IMR-90 (cell line): ENCODE data around the gene IL18RAP. TPM values are rescaled to one million over a fixed set of nuclear protein-coding genes. Genes with fewer than 3 reads are reported as not detected.

ENCODE experiments used
- ATAC-seq: fragments of 200-7000 bp; cut with Tn5 transposase; 2 replicates; pipeline ENCODE4 v1.9.1; 2020; ENCODE audit warnings: low read depth, mild to moderate bottlenecking, moderate library complexity
- BruUV-seq: library from RNA; stranded (reverse); fragments of 400-500 nt; replicated peaks from 2 replicates; lab custom pipeline; 2021; lab: Mats Ljungman, UMichigan
- CTCF ChIA-PET: fragments of 300-600 bp; formaldehyde crosslinking; extraction: SDS; loops from one replicate; lab custom pipeline; 2021; ENCODE audit warnings: antibody characterized with exemption; lab: Yijun Ruan, JAX
- POLR2A ChIA-PET: fragments of 300-600 bp; sonication (Branson Sonifier 250); formaldehyde crosslinking; loops from one replicate; lab custom pipeline; 2022; ENCODE audit warnings: antibody characterized with exemption; ENCODE audit not compliant: unreplicated experiment; lab: Charles Lee
- DNase-seq: peaks from one replicate; pipeline ENCODE4 v3.0.0; 2013
- H2AFZ ChIP-seq: replicated peaks from 2 replicates; pipeline ENCODE3; 2013; ENCODE audit warnings: low read length, mild to moderate bottlenecking; ENCODE audit not compliant: poor library complexity
- H2AK5ac ChIP-seq: 2 replicates; pipeline ENCODE4 v1.6.1; 2013; ENCODE audit warnings: low read depth, low read length, inconsistent platforms
- H2AK9ac ChIP-seq: replicated peaks from 2 replicates; pipeline ENCODE3; 2013; ENCODE audit warnings: mild to moderate bottlenecking, low read depth, low read length, moderate library complexity; ENCODE audit not compliant: poor library complexity
- H2BK120ac ChIP-seq: 2 replicates; pipeline ENCODE4 v1.6.1; 2013; ENCODE audit warnings: low read depth, low read length, inconsistent platforms
- H2BK15ac ChIP-seq: 3 replicates; pipeline ENCODE4 v1.6.1; 2013; ENCODE audit warnings: low read depth, low read length, inconsistent platforms
- H2BK20ac ChIP-seq: 2 replicates; pipeline ENCODE4 v1.6.1; 2013; ENCODE audit warnings: low read depth, mild to moderate bottlenecking, inconsistent platforms, low read length, moderate library complexity
- H2BK5ac ChIP-seq: 2 replicates; pipeline ENCODE4 v1.6.1; 2013; ENCODE audit warnings: mild to moderate bottlenecking, low read depth, low read length, inconsistent platforms; ENCODE audit not compliant: poor library complexity, severe bottlenecking
- H3K14ac ChIP-seq: replicated peaks from 2 replicates; pipeline ENCODE4 v1.6.1; 2013; ENCODE audit warnings: low read depth, low read length, inconsistent platforms
- H3K18ac ChIP-seq: 2 replicates; pipeline ENCODE4 v1.6.1; 2013; ENCODE audit warnings: low read depth, low read length, control low read depth
- H3K23ac ChIP-seq: 2 replicates; pipeline ENCODE4 v1.6.1; 2013; ENCODE audit warnings: low read depth, low read length, inconsistent platforms
- H3K27ac ChIP-seq: 2 replicates; pipeline ENCODE4 v1.5.1; 2013; ENCODE audit warnings: mild to moderate bottlenecking, control low read depth, low read length; ENCODE audit not compliant: insufficient read depth
- H3K27me3 ChIP-seq: 2 replicates; pipeline ENCODE4 v1.6.1; 2013; ENCODE audit warnings: low read length; ENCODE audit not compliant: control insufficient read depth, insufficient read depth
- H3K36me3 ChIP-seq: 2 replicates; pipeline ENCODE4 v1.6.1; 2013; ENCODE audit warnings: low read length, mixed read lengths; ENCODE audit not compliant: control insufficient read depth, insufficient read depth
- H3K4ac ChIP-seq: 2 replicates; pipeline ENCODE4 v1.6.1; 2013; ENCODE audit warnings: low read depth, low read length, inconsistent platforms
- H3K4me1 ChIP-seq: 2 replicates; pipeline ENCODE4 v1.6.1; 2013; ENCODE audit warnings: low read length, mixed read lengths; ENCODE audit not compliant: control insufficient read depth, insufficient read depth
- H3K4me2 ChIP-seq: 2 replicates; pipeline ENCODE4 v1.6.1; 2013; ENCODE audit warnings: low read depth, mild to moderate bottlenecking, control low read depth, low read length, moderate library complexity
- H3K4me3 ChIP-seq: 2 replicates; pipeline ENCODE4 v1.5.1; 2013; ENCODE audit warnings: low read depth, mild to moderate bottlenecking, control low read depth, low read length, moderate library complexity; ENCODE audit not compliant: insufficient read depth
- H3K56ac ChIP-seq: 2 replicates; pipeline ENCODE4 v1.6.1; 2013; ENCODE audit warnings: low read length, inconsistent platforms; ENCODE audit not compliant: insufficient read depth; ENCODE audit errors: extremely low read depth
- H3K79me1 ChIP-seq, 2 experiments: 2 replicates each; pipeline ENCODE4 v1.6.1; 2013; ENCODE audit warnings: low read length in 2 of 2, inconsistent platforms in 1 of 2, low read depth in 1 of 2
- H3K9ac ChIP-seq: 2 replicates; pipeline ENCODE4 v1.6.1; 2013; ENCODE audit warnings: low read depth, low read length, control low read depth
- H3K9me1 ChIP-seq: 2 replicates; pipeline ENCODE4 v1.6.1; 2013; ENCODE audit warnings: low read length, inconsistent platforms; ENCODE audit not compliant: insufficient read depth
- H3K9me3 ChIP-seq: 2 replicates; pipeline ENCODE4 v1.6.1; 2013; ENCODE audit warnings: low read length; ENCODE audit not compliant: control insufficient read depth, insufficient read depth
- H4K20me1 ChIP-seq: 2 replicates; pipeline ENCODE4 v1.6.1; 2013; ENCODE audit warnings: low read length, inconsistent platforms; ENCODE audit not compliant: insufficient read depth
- H4K5ac ChIP-seq: 2 replicates; pipeline ENCODE4 v1.6.1; 2013; ENCODE audit warnings: mild to moderate bottlenecking, low read depth, low read length, control low read depth
- H4K8ac ChIP-seq, 2 experiments: 2 replicates each; pipeline ENCODE4 v1.6.1; 2013; ENCODE audit warnings: low read depth in 2 of 2, low read length in 2 of 2, control low read depth in 1 of 2, inconsistent platforms in 1 of 2
- H4K91ac ChIP-seq: 2 replicates; pipeline ENCODE4 v1.6.1; 2013; ENCODE audit warnings: low read depth, low read length, inconsistent platforms; ENCODE audit not compliant: insufficient read depth
- BHLHE40 ChIP-seq: fragments of 150-350 bp; IDR thresholded peaks from 2 replicates; pipeline ENCODE4 v1.6.1; 2016; ENCODE audit warnings: mild to moderate bottlenecking, low read depth, low read length
- CEBPB ChIP-seq: IDR thresholded peaks from 2 replicates; pipeline ENCODE4 v1.6.1; 2012; ENCODE audit warnings: low read depth, low read length, improper control_type of control experiment
- CHD1 ChIP-seq: IDR thresholded peaks from 2 replicates; pipeline ENCODE4 v1.6.1; 2012; ENCODE audit warnings: low read depth, low read length, improper control_type of control experiment
- ELK1 ChIP-seq: fragments of 150-350 bp; IDR thresholded peaks from 2 replicates; pipeline ENCODE4 v1.6.1; 2016; ENCODE audit warnings: low read depth, mild to moderate bottlenecking, low read length, moderate library complexity, borderline replicate concordance
- FOS ChIP-seq: fragments of 150-350 bp; IDR thresholded peaks from 2 replicates; pipeline ENCODE4 v1.6.1; 2016; ENCODE audit warnings: low read depth, low read length
- MAFK ChIP-seq: IDR thresholded peaks from 2 replicates; pipeline ENCODE4 v1.6.1; 2012; ENCODE audit warnings: low read depth, low read length, improper control_type of control experiment
- MAZ ChIP-seq: IDR thresholded peaks from 2 replicates; pipeline ENCODE4 v1.6.1; 2012; ENCODE audit warnings: low read depth, mild to moderate bottlenecking, low read length, improper control_type of control experiment, moderate library complexity, borderline replicate concordance
- MXI1 ChIP-seq: IDR thresholded peaks from 2 replicates; pipeline ENCODE4 v1.6.1; 2012; ENCODE audit warnings: low read depth, mild to moderate bottlenecking, low read length, moderate library complexity, borderline replicate concordance
- NFE2L2 ChIP-seq: fragments of 150-350 bp; IDR thresholded peaks from 2 replicates; pipeline ENCODE4 v1.6.1; 2016; ENCODE audit warnings: low read depth, mild to moderate bottlenecking, low read length
- POLR2A ChIP-seq: IDR thresholded peaks from 2 replicates; pipeline ENCODE4 v1.6.1; 2012; ENCODE audit warnings: mild to moderate bottlenecking, low read depth, low read length
- RAD21 ChIP-seq: IDR thresholded peaks from 2 replicates; pipeline ENCODE4 v1.6.1; 2012; ENCODE audit warnings: low read length, improper control_type of control experiment
- RCOR1 ChIP-seq: IDR thresholded peaks from 2 replicates; pipeline ENCODE4 v1.6.1; 2012; ENCODE audit warnings: mild to moderate bottlenecking, low read length, improper control_type of control experiment; ENCODE audit not compliant: insufficient replicate concordance
- RFX5 ChIP-seq: IDR thresholded peaks from 2 replicates; pipeline ENCODE4 v1.8.0; 2012; ENCODE audit warnings: low read depth, mild to moderate bottlenecking, low read length, moderate library complexity
- SMC3 ChIP-seq: fragments of 150-350 bp; IDR thresholded peaks from 2 replicates; pipeline ENCODE4 v1.6.1; 2016; ENCODE audit warnings: low read depth, mild to moderate bottlenecking, antibody characterized with exemption, low read length, moderate library complexity
- USF2 ChIP-seq: fragments of 150-350 bp; IDR thresholded peaks from 2 replicates; pipeline ENCODE4 v1.6.1; 2017; ENCODE audit warnings: mild to moderate bottlenecking, antibody characterized with exemption, low read length, low read depth
- WGBS, 2 experiments: methylation state at CpG; one replicate each; pipeline versions ENCODE4 v1.1.5 to v1.1.7; 2013; ENCODE audit warnings: missing lambda C conversion rate in 2 of 2; ENCODE audit not compliant: insufficient read length in 1 of 2; ENCODE audit errors: extremely low coverage in 2 of 2; 5-methylcytosine and 5-hydroxymethylcytosine counted together
- dilution Hi-C: fragments of 300-500 bp; cut with HindIII; formaldehyde crosslinking; loops from one replicate; pipeline ENCODE4 v1.14.3; 2018; ENCODE audit warnings: low sequenced_read_pairs; ENCODE audit not compliant: unreplicated experiment
- in situ Hi-C: fragments of 300-500 bp; cut with MboI; formaldehyde crosslinking; loops from 3 replicates; pipeline ENCODE4 v1.14.3; 2019; ENCODE audit warnings: low sequenced_read_pairs, inconsistent platforms, mixed read lengths
- intact Hi-C: fragments of 100-400 bp; cut with micrococcal nuclease; formaldehyde crosslinking; loops from 2 replicates; pipeline ENCODE4 v1.10.0; 2022
- polyA plus RNA-seq, 3 experiments: library from polyadenylated mRNA; depleted of rRNA; stranded (reverse); fragments of >200 nt; gene quantifications; 2 replicates each; pipeline ENCODE4 v1.2.3, GENCODE V29; 2012; ENCODE audit warnings: low replicate concordance in 1 of 3
- total RNA-seq: library from RNA; depleted of rRNA; stranded (reverse); fragments of >200 nt; gene quantifications from 2 replicates; pipeline ENCODE4 v1.2.3, GENCODE V29; 2012
- TF ChIP-seq, protein P1 (sequence below): conservative IDR thresholded peaks from 2 replicates; pipeline ENCODE4 v1.5.1; 2012; ENCODE audit warnings: mild to moderate bottlenecking, low read depth, low read length, improper control_type of control experiment

IL18RAP gene
- total and polyA plus RNA-seq, 2 of the 4 experiments (the other 2 are of a cell fraction): not detected

DNA sequence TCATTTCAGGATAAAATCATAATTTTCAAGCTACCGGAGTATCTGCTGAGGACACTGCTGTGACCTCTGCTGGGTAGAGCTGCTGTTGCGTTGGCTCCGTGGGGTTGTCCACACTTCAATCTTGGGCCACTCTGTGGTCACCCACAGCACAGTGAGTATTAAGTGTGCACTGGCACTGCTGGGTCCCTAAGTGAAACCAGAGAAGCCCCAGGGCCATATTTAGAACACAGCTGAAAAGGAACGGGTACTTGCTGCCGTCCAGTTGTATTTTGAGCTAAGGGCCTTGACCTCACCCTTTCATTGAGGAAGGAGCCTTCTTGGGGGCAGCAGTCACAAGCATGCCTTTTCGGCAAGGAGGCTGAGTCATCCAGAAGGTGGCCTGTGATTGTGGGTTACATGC, 60.1 kb downstream of the IL18RAP start:
- Histone ChIP-seq H3K27me3 (peaks cover 12% of the 10 kb centered on the region), H3K4ac (no peak overlapping the region), H3K9me3 (no peaks in the 10 kb centered on the region), H3K4me1 (no peaks in the 10 kb centered on the region; the same call in 1 of the 2 replicates), H3K79me1 (no peaks in the 10 kb centered on the region), H3K14ac (no peak overlapping the region), H2BK120ac (no peak overlapping the region), H3K4me3 (no peak overlapping the region), H3K18ac (no peak overlapping the region), H3K9me1 (no peaks in the 10 kb centered on the region), H3K27ac (no peak overlapping the region), H2AK5ac (no peak overlapping the region), H4K8ac (no peak overlapping the region), H4K5ac (no peak overlapping the region), H4K20me1 (no peaks in the 10 kb centered on the region), H2AK9ac (no peak overlapping the region), H3K56ac (no peak overlapping the region), H3K4me2 (no peak overlapping the region), H2AFZ (no peak overlapping the region), H2BK15ac (no peak overlapping the region), H4K91ac (no peak overlapping the region), H2BK20ac (no peak overlapping the region), H3K9ac (no peak overlapping the region), H2BK5ac (no peak overlapping the region), H3K23ac (no peak overlapping the region), H3K36me3 (no peaks in the 10 kb centered on the region)
- DNase-seq (no peak), ATAC-seq (no peak)
- intact Hi-C loops (no loop called here), dilution Hi-C loops (no loop called here), in situ Hi-C loops (no loop called here)
- ChIA-PET CTCF (no interaction called here), POLR2A (no interaction called here)
- BruUV-seq: no TSS peak
- 86% methylated on average over 4 of the region's 6 CpGs; no CpG with 5 or more reads in 1 of the 2 experiments for WGBS, 2 experiments
- no peak for TF ChIP-seq SMC3
- no peak for TF ChIP-seq POLR2A
- no peak for TF ChIP-seq BHLHE40
- TF ChIP-seq, protein P1, sequence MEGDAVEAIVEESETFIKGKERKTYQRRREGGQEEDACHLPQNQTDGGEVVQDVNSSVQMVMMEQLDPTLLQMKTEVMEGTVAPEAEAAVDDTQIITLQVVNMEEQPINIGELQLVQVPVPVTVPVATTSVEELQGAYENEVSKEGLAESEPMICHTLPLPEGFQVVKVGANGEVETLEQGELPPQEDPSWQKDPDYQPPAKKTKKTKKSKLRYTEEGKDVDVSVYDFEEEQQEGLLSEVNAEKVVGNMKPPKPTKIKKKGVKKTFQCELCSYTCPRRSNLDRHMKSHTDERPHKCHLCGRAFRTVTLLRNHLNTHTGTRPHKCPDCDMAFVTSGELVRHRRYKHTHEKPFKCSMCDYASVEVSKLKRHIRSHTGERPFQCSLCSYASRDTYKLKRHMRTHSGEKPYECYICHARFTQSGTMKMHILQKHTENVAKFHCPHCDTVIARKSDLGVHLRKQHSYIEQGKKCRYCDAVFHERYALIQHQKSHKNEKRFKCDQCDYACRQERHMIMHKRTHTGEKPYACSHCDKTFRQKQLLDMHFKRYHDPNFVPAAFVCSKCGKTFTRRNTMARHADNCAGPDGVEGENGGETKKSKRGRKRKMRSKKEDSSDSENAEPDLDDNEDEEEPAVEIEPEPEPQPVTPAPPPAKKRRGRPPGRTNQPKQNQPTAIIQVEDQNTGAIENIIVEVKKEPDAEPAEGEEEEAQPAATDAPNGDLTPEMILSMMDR: no peak
- no peak for TF ChIP-seq MAFK
- no peak for TF ChIP-seq RFX5
- no peak for TF ChIP-seq MXI1
- TF ChIP-seq FOS: no peak
- no peak for TF ChIP-seq NFE2L2
- no peak for TF ChIP-seq CHD1
- no peak for TF ChIP-seq USF2
- TF ChIP-seq RCOR1: no peak
- no peak for TF ChIP-seq CEBPB
- no peak for TF ChIP-seq RAD21
- no peak for TF ChIP-seq ELK1
- no peak for TF ChIP-seq MAZ
